PFSK-1 (cell line): ENCODE measurements around the gene ZBTB38.

Experiments
- FOXP2 ChIP-seq: optimal IDR thresholded peaks from 2 replicates; pipeline ENCODE3; 2011; ENCODE audit warnings: borderline replicate concordance, control low read depth, inconsistent platforms; ENCODE audit not compliant: insufficient read depth; ENCODE audit errors: extremely low read length, extremely low read depth
- POLR2AphosphoS5 ChIP-seq: IDR thresholded peaks from 2 replicates; pipeline ENCODE4 v1.6.1; 2012; ENCODE audit warnings: low read depth, mild to moderate bottlenecking, control low read depth, low read length, moderate library complexity
- SIN3A ChIP-seq: IDR thresholded peaks from 2 replicates; pipeline ENCODE4 v1.6.1; 2012; ENCODE audit warnings: mild to moderate bottlenecking, low read length, moderate library complexity, borderline replicate concordance; ENCODE audit not compliant: insufficient read depth
- TAF1 ChIP-seq: IDR thresholded peaks from 2 replicates; pipeline ENCODE4 v1.6.1; 2012; ENCODE audit warnings: low read length, control low read depth, borderline replicate concordance; ENCODE audit not compliant: insufficient read depth
- TF ChIP-seq, protein P1 (sequence below), 2 experiments: IDR thresholded peaks; 2 replicates each; pipeline versions ENCODE4 v1.6.1 to v1.8.0; 2011 to 2012; ENCODE audit warnings: low read depth in 2 of 2, low read length in 2 of 2, control low read depth in 1 of 2, inconsistent platforms in 1 of 2, mild to moderate bottlenecking in 1 of 2, moderate library complexity in 1 of 2; ENCODE audit not compliant: insufficient read depth in 1 of 2

ZBTB38 gene

DNA sequence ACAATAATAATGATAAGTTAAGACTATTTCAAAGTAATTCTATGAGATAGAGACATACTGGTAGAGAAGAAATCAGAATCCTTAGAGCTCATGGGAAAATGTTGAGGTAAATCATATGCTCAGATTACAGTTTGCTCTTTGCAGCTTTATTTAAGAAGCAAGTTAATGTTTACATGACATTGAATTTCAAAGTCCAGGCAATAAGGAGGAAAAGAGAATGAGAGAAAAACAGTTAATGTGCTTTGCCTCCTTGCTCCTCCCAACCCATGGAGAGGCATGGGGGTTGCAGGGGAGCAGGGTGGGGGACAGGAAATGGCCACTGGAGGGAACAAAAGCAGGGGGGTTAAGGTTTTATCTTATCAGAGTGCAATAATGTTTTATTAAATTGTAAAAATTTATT, 42.2 kb upstream of the ZBTB38 start:
- no peak for TF ChIP-seq FOXP2
- no peak for TF ChIP-seq TAF1

- TF ChIP-seq POLR2AphosphoS5 (no peak), FOXP2 (no peak), TAF1 (no peak), SIN3A (no peak)
- TF ChIP-seq, protein P1, sequence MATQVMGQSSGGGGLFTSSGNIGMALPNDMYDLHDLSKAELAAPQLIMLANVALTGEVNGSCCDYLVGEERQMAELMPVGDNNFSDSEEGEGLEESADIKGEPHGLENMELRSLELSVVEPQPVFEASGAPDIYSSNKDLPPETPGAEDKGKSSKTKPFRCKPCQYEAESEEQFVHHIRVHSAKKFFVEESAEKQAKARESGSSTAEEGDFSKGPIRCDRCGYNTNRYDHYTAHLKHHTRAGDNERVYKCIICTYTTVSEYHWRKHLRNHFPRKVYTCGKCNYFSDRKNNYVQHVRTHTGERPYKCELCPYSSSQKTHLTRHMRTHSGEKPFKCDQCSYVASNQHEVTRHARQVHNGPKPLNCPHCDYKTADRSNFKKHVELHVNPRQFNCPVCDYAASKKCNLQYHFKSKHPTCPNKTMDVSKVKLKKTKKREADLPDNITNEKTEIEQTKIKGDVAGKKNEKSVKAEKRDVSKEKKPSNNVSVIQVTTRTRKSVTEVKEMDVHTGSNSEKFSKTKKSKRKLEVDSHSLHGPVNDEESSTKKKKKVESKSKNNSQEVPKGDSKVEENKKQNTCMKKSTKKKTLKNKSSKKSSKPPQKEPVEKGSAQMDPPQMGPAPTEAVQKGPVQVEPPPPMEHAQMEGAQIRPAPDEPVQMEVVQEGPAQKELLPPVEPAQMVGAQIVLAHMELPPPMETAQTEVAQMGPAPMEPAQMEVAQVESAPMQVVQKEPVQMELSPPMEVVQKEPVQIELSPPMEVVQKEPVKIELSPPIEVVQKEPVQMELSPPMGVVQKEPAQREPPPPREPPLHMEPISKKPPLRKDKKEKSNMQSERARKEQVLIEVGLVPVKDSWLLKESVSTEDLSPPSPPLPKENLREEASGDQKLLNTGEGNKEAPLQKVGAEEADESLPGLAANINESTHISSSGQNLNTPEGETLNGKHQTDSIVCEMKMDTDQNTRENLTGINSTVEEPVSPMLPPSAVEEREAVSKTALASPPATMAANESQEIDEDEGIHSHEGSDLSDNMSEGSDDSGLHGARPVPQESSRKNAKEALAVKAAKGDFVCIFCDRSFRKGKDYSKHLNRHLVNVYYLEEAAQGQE (IDR thresholded peaks at IDR 0.05; ENCODE audit: insufficient read depth in 1 of 2, low read depth in 2 of 2, low read length in 2 of 2) = no peak
Observed at GRCh38 chr3:141326626-141327025, 41.7 kb upstream of the ZBTB38 start.

DNA sequence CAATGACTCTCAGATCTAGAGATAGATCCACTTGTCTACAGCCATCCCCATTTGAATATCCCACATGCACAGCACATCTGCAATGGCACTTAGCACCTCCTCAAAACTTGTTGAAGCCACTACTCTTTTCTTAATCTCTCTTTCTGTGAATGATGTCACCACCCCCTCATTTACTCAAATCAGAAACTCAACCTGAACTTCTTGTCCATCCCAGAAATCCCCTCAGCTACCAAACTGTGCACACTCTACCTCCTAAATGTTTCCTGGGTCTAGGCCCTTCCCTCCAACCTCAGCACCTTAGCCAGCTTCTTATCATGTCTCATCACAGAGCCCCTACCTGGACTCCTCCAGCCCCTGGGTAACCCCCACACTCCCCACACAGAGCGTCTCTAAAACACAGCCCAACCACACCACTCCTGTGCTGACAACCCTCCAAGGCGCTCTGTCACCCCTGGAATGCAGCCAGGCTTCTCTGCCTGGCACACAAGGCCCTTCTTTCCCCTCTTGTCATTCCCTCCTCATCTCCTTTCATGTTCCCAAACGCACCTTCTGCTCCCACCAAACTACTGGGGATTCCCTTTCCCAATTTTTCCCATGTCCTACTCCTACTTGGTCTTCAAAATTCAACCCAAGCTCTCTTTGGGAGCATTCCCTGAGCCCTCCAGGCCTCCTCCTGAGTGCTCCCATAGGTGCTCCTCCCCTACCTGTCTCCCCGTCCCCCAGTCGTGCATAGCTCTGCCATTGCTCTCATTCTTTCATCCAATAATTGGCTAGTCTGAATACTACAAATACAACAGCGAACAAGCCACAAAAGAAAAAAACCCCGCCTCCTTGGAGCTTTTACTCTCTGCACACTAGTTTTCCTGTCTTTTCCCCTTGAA, 39.8 kb upstream of the ZBTB38 start:
- TF ChIP-seq TAF1 (no peak), POLR2AphosphoS5 (no peak), FOXP2 (no peak), SIN3A (no peak)
- TF ChIP-seq, protein P1 (IDR thresholded peaks at IDR 0.05; ENCODE audit: insufficient read depth in 1 of 2, low read depth in 2 of 2, low read length in 2 of 2) = no peak

- TF ChIP-seq TAF1 (no peak), SIN3A (no peak), POLR2AphosphoS5 (no peak), FOXP2 (no peak)
- TF ChIP-seq, protein P1 (IDR thresholded peaks at IDR 0.05; ENCODE audit: insufficient read depth in 1 of 2, low read depth in 2 of 2, low read length in 2 of 2) = no peak
Observed at GRCh38 chr3:141330235-141330634, 38.1 kb upstream of the ZBTB38 start.

DNA sequence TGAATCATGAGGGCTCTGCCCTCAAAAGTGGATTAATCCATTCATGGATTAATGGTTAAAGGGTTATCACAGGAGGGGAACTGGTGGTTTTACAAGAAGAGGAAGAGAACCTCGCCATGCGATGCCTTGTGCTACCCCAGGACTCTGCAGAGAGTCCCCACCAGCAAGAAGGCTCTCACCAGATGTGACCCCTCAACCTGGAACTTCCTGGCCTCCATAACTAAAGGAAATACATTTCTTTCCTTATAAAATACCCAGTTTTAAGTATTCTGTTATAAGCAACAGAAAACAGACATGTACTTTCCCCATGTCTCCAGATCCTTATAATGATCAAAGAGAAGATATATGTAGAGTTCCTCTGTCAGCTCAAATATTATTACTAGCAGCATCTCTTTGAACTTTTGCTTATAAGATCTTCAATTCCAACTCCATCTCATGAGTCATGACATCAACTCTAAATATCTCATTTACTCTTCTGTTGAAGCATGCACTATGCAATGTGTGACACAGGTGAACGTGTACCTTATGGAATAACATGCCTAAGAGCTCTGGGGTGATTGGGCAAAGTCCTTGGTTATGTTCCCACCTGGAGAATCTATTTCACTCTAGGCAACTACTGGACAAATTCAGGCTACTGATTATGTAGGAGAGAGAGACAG, 37.5 kb upstream of the ZBTB38 start:
- no peak for TF ChIP-seq TAF1
- no peak for TF ChIP-seq FOXP2
- TF ChIP-seq, protein P1 (IDR thresholded peaks at IDR 0.05; ENCODE audit: insufficient read depth in 1 of 2, low read depth in 2 of 2, low read length in 2 of 2) = no peak
- no peak for TF ChIP-seq POLR2AphosphoS5
- TF ChIP-seq SIN3A = no peak
